Endothelial cell of hepatic sinusoid (primary cell): ENCODE data around the gene AGAP1.

Experiments
- in situ Hi-C: cut with HindIII; loops from 2 replicates; pipeline ENCODE4 v1.10.0; 2017; ENCODE audit warnings: low sequenced_read_pairs

The AGAP1 gene

GRCh38 chr2:235493775-235494715 is at the start of gene AGAP1:
Gene AGAP1 (plus strand): TSS chr2:235494043.
- in situ Hi-C loops = no loop called here

GRCh38 chr2:235444101-235444597 is 49.7 kb upstream of the AGAP1 start:
- in situ Hi-C loops = no loop called here

GRCh38 chr2:235445116-235445515 is 48.7 kb upstream of the AGAP1 start:
- in situ Hi-C loops = no loop called here

DNA sequence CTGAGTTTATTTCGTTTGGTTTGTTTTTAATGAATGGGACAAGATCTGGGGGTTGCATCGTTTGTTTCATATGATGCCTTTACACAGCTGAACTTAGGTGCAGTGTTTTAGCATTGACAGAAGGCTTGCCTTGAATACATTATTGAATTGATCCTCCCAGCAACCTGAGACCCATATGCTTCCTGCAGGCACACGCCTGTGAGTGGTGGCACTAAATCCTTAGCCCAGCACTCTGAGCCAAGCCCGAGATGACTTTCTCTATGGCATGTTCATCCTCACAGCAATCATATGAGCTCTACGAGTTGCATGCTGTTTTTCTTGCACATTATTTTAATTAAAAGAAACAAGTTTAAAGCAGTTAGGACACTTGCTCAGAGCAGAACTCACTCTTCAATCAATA is 47.8 kb upstream of the AGAP1 start:
- in situ Hi-C loops = no loop called here

GRCh38 chr2:235447210-235447609 is 46.6 kb upstream of the AGAP1 start:
- in situ Hi-C loops = no loop called here

GRCh38 chr2:235449568-235449967 is 44.3 kb upstream of the AGAP1 start:
- in situ Hi-C loops = no loop called here

GRCh38 chr2:235453605-235454151 is 40.2 kb upstream of the AGAP1 start:
- in situ Hi-C loops = loop anchor here (5.0 kb wide), 1 partner anchor 79 kb away; no protein-coding TSS in a partner anchor

DNA sequence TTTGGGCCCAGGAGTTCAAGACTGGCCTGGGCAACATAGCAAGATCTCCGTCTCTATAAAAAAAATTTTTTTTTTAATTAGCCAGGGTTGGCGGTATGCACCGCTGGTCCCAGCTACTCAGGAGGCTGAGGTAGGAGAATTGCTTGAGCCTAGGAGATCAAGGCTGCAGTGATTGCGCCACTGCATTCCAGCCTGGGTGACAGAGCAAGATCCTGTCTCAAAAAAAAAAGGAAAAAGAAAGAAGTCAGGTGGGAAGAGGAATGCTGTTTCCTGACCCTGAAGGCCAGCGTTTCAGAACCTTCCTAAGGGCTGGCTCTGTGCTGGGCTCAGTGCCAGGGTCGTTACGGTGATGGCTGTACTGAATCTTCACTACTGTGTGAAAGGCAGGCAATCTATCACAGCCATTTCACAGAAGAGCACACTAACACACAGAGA is 35.0 kb upstream of the AGAP1 start:
- in situ Hi-C loops = no loop called here

DNA sequence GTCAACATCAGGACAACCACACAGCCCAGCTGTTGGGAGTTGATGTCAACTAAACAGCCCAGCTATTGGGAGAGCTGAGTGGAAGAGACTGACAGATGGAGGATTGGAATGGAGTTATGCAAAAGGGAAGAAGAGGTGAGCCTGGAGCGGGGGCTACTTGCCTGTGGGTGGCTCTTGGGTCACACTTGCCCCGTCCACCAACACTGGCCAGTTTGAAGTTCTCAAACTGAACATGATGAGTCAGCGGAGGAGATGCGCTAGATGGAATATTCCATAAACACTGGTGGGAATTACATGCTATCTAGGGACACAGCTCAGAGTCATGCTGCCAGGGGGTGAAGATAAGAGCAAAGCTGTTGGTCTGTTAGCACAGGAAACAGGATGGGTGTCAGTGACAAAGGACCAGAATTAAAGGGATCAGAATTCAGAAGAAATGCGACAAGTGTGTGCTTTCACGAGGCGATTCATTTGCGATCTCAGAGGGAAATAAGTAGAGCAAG is 33.2 kb upstream of the AGAP1 start:
- in situ Hi-C loops = no loop called here

- in situ Hi-C loops = no loop called here
These were observed 32.0 kb upstream of the AGAP1 start for GRCh38 chr2:235461763-235462414.

GRCh38 chr2:235462415-235462790 is 31.4 kb upstream of the AGAP1 start:
- in situ Hi-C loops = no loop called here

DNA sequence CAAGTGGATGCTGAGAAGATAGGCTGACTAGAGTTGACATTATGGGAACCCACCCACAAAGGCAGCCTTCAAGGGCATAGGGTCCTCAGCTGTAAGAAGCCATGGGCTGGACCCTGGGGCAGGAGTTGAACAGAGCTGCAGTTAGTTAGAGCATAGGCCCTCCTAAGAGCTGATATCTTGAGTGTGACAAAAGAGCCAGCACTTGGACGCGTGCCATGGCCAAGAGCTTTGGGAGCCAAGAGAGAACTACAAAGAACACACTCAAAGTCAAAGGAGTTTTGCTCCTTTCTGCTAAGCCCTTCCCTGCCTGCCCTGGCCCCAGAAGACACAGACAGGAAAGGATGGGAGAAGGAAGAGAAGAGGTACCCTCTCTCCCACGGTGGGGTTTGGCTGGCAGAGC is 29.9 kb upstream of the AGAP1 start:
- in situ Hi-C loops = no loop called here

- in situ Hi-C loops = no loop called here
These were observed 26.3 kb upstream of the AGAP1 start for GRCh38 chr2:235467588-235467987.

GRCh38 chr2:235468978-235469655 is 24.7 kb upstream of the AGAP1 start:
- in situ Hi-C loops = no loop called here

DNA sequence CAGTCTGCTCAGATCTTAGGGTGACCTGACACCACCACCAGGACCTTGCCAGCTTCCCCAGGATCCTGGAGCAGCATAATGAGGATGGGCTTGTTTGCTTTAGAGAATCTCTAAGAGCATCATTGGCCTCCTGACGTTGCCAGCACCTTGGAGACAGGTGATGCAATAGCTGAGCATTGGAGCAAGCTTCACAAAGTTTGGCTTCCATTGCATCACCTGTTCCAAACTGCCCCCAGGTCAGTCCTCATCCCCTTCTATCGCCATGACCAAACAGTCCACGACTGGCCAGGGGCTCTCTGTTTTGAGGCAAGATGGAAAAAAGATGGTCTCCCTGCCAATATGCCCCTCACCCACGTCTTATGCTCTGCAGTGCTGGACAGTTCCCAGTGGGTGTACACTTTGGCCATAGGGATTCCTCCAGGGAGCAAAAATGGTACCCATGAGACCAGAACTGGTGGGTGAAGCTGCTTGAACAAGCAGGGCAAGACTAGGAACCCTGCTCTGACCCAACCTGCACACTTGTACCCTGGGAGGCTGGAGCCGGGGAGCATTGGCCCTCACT is 22.6 kb upstream of the AGAP1 start:
- in situ Hi-C loops = loop anchor here (10.0 kb wide), 1 partner anchor 56 kb away; no protein-coding TSS in a partner anchor

DNA sequence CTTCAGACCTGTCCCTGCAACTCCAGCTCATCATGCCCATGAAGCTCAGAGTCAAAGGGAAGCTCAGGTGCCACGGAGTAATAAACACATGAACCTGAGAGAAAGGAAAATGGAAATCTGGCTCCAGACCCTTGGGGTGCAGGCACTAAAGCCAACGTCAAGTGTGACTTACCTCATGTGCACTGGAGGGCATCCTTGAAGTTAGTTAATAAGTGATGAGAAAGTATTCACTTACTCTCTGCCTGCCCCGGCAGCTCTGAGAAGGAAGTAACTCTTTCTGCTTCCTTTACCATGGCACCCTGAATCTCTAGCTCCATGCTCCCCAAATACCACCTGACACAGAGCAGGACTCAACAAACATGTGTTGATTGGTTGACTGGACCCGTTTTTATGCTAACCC is 21.4 kb upstream of the AGAP1 start:
- in situ Hi-C loops = loop anchor here (10.0 kb wide), 1 partner anchor 58 kb away; no protein-coding TSS in a partner anchor

- in situ Hi-C loops = loop anchor here (10.0 kb wide), 1 partner anchor 64 kb away; no protein-coding TSS in a partner anchor
These were observed 15.2 kb upstream of the AGAP1 start for GRCh38 chr2:235478609-235479008.

DNA sequence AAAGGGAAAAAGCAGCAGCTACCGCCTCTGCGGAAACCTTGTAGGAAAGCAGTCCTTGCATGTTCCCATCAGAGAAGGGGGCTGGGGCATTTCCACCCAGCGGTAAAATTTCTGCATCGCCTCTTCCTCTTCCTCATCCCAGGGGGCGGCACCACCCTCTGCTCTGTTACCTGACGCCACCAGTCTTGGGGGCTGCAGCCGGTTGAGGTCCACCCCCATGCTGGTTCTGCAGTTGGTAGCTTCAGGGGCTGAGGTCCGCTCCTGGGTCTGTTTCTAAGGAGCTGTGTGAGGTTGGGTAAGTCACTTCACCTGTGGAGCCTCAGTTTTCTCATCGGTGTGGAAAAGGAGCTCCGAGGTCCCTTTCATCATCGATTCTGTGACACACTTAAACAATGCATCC is 14.2 kb upstream of the AGAP1 start:
- in situ Hi-C loops = loop anchor here (10.0 kb wide), 1 partner anchor 65 kb away; no protein-coding TSS in a partner anchor

- in situ Hi-C loops = no loop called here
These were observed 13.2 kb upstream of the AGAP1 start for GRCh38 chr2:235480614-235481013.

GRCh38 chr2:235483313-235483712 is 10.5 kb upstream of the AGAP1 start:
- in situ Hi-C loops = no loop called here
